Measurements from ENCODE around the gene HMCES.

The HMCES gene

DNA sequence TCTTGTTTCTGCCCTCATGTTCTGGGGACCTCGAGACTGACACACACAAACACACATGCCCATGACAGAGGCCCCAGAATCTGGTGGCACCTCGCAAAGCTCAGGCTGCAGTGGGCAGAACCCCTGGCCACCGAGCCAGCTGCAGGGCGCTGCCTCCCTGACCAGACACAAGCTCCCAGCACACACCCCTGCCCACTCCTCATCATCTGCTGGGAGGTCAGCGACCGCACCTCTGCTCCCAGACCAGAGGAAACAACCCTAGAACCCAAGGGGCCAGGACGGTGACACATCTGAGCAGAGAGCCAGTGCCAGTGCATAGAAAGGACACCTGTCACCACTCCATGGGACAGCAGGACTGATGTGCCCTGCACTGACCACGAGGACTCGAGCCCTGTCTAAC, 43.2 kb downstream of the HMCES start:
- no peak for TF ChIP-seq EZH2 (IDR thresholded peaks at IDR 0.05; ENCODE audit: borderline replicate concordance, low read depth, low read length, severe bottlenecking)
- no peak for TF ChIP-seq CTCF (IDR thresholded peaks at IDR 0.05; ENCODE audit: borderline replicate concordance, extremely low read depth, low read length, poor library complexity, severe bottlenecking)
- Histone ChIP-seq H3K9me3 (ENCODE audit: insufficient read depth, low read length, severe bottlenecking) (no peaks in the 10 kb centered on the region), H3K79me2 (ENCODE audit: insufficient read depth, low read length) (no peaks in the 10 kb centered on the region; the same call in 1 of the 2 replicates), H4K20me1 (ENCODE audit: insufficient read depth, low read length) (no peaks in the 10 kb centered on the region), H3K4me1 (ENCODE audit: insufficient read depth, low read length) (peaks cover 10% of the 10 kb centered on the region), H2AFZ (ENCODE audit: low read depth, low read length) (no peak overlapping the region), H3K27me3 (ENCODE audit: insufficient read depth, low read length, poor library complexity) (no peaks in the 10 kb centered on the region), H3K27ac (ENCODE audit: low read length) (no peak overlapping the region), H3K4me2 (ENCODE audit: insufficient read depth, low read length) (no peak overlapping the region), H3K9ac (ENCODE audit: low read depth, low read length) (no peak overlapping the region), H3K36me3 (ENCODE audit: insufficient read depth, low read length) (no peaks in the 10 kb centered on the region), H3K4me3 (ENCODE audit: low read depth in 1 of 2, low read length in 2 of 2) (no peak overlapping the region)
- ATAC-seq (ENCODE audit: insufficient read depth, low read depth) (no peak), DNase-seq (no peak)

- Histone ChIP-seq H3K36me3 (ENCODE audit: insufficient read depth, low read length) (no peaks in the 10 kb centered on the region), H2AFZ (ENCODE audit: low read depth, low read length) (no peak overlapping the region), H3K4me3 (ENCODE audit: low read depth in 1 of 2, low read length in 2 of 2) (no peak overlapping the region), H3K9me3 (ENCODE audit: insufficient read depth, low read length, severe bottlenecking) (no peaks in the 10 kb centered on the region), H3K79me2 (ENCODE audit: insufficient read depth, low read length) (no peaks in the 10 kb centered on the region), H3K27ac (ENCODE audit: low read length) (no peak overlapping the region), H3K27me3 (ENCODE audit: insufficient read depth, low read length, poor library complexity) (no peaks in the 10 kb centered on the region), H3K9ac (ENCODE audit: low read depth, low read length) (no peak overlapping the region), H3K4me2 (ENCODE audit: insufficient read depth, low read length) (no peak overlapping the region), H4K20me1 (ENCODE audit: insufficient read depth, low read length) (no peaks in the 10 kb centered on the region), H3K4me1 (ENCODE audit: insufficient read depth, low read length) (no peaks in the 10 kb centered on the region)
- ATAC-seq (ENCODE audit: insufficient read depth, low read depth) (no peak), DNase-seq (no peak)
- TF ChIP-seq CTCF (IDR thresholded peaks at IDR 0.05; ENCODE audit: borderline replicate concordance, extremely low read depth, low read length, poor library complexity, severe bottlenecking) (peak; percentile 9), EZH2 (IDR thresholded peaks at IDR 0.05; ENCODE audit: borderline replicate concordance, low read depth, low read length, severe bottlenecking) (no peak)
These were observed 45.1 kb downstream of the HMCES start for GRCh38 chr3:129323651-129324294.

DNA sequence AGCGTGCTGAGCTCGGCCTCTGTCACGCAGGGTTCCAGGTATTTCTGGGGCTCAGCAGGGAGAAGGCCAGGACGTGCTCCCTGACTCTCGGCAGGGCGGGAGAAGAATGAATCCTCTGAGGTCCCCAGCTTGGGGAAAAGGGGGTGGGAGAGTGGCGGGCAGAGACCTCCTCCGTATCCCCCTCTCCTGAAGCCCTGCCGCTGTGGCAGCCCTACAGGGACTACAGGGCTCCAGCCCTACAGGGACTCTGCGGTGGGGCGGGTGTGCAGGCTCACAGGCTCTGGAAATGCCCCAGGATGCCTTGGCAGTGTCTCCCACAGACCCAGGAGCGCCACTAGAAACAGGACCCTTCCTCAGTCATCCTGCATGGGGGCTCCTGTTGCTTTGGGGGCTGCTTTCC, 46.2 kb downstream of the HMCES start:
- Histone ChIP-seq H3K4me1 (ENCODE audit: insufficient read depth, low read length) (no peaks in the 10 kb centered on the region), H4K20me1 (ENCODE audit: insufficient read depth, low read length) (no peaks in the 10 kb centered on the region), H3K9ac (ENCODE audit: low read depth, low read length) (no peak overlapping the region), H3K4me2 (ENCODE audit: insufficient read depth, low read length) (no peak overlapping the region), H3K79me2 (ENCODE audit: insufficient read depth, low read length) (no peaks in the 10 kb centered on the region), H3K36me3 (ENCODE audit: insufficient read depth, low read length) (no peaks in the 10 kb centered on the region), H2AFZ (ENCODE audit: low read depth, low read length) (no peak overlapping the region), H3K27ac (ENCODE audit: low read length) (no peak overlapping the region), H3K9me3 (ENCODE audit: insufficient read depth, low read length, severe bottlenecking) (no peaks in the 10 kb centered on the region), H3K27me3 (ENCODE audit: insufficient read depth, low read length, poor library complexity) (no peaks in the 10 kb centered on the region), H3K4me3 (ENCODE audit: low read depth in 1 of 2, low read length in 2 of 2) (no peak overlapping the region)
- no peak for ATAC-seq (ENCODE audit: insufficient read depth, low read depth)
- no peak for TF ChIP-seq EZH2 (IDR thresholded peaks at IDR 0.05; ENCODE audit: borderline replicate concordance, low read depth, low read length, severe bottlenecking)
- TF ChIP-seq CTCF (IDR thresholded peaks at IDR 0.05; ENCODE audit: borderline replicate concordance, extremely low read depth, low read length, poor library complexity, severe bottlenecking): no peak
- no peak for DNase-seq
